Renal cortex interstitium (tissue), 11 donors: ENCODE measurements around the gene SPNS2. TPM values are rescaled to one million over a fixed set of nuclear protein-coding genes. Genes with fewer than 3 reads are reported as not detected.

Experiments used
- DNase-seq, 11 donors: peaks; one replicate each; pipeline ENCODE4 v3.0.0-alpha.2; 2013; ENCODE audit warnings: low read depth in 9 of 11, low spot score in 4 of 11; ENCODE audit errors: extremely low read depth in 1 of 11
- polyA plus RNA-seq, 3 donors: library from polyadenylated mRNA; unstranded; fragments of 120-200 nt; gene quantifications; one replicate each; pipeline ENCODE4 v1.2.1, GENCODE V29; 2013; ENCODE audit not compliant: insufficient read length in 3 of 3

The SPNS2 gene
- polyA plus RNA-seq, 3 donors: 22.3 to 45.7 (median 40.9) TPM

DNA sequence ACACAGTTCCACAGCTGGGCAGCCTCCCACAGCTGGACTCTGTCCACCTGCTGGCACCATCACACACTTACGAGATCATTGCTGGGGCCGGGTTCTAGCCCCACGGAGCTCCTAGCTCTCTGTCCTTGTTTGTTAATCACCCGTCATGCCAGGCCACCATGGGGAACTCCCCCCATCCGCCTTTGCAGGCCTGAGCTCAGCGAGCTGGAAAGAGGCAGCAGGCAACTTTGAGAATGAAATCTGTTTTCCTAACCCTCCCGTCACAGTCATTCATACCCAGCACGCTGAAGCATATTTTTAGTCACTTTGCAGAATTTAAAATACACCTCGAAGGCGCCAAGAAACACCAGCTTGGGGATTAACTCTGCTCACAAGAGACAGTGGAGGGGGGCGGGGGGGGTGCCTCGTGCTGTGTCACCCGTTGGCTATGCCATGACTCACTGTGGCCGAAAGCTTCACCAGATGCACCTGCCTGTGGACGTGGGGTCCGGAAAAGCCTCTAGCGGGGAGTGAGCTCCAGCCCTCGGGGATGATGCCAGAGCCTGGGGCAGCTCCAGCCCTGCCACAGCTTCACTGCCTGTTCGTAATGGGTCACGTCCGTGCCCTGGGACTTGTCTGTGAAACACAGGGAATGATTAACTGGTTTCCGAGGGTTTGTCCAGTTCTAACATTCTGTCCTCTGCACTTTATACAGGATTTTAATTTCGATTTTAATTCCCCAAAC, 1.4 kb upstream of the SPNS2 start:
- DNase-seq: no peak

- no peak for DNase-seq
Observed at GRCh38 chr17:4499431-4500190, 930 bp downstream of the SPNS2 start.

DNA sequence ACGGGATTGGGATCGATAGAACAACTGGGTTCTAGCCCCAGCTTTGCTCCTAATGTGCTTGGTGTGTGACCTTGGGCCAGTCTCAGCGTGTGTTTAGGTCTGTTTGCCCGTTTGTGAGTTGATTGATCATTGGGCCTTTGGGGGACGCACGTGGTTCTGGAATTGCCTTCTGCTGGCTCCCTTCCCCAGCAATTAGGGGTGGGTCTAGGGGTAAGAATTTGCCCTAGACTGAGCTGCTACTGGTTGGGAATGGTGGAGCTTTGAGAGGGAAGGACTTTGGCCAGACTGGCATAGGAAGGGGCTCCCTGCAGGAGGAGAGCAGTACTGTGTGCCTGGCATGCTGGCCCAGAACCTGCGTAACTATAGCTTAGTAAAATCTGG, 1.5 kb downstream of the SPNS2 start:
- DNase-seq: no peak

DNA sequence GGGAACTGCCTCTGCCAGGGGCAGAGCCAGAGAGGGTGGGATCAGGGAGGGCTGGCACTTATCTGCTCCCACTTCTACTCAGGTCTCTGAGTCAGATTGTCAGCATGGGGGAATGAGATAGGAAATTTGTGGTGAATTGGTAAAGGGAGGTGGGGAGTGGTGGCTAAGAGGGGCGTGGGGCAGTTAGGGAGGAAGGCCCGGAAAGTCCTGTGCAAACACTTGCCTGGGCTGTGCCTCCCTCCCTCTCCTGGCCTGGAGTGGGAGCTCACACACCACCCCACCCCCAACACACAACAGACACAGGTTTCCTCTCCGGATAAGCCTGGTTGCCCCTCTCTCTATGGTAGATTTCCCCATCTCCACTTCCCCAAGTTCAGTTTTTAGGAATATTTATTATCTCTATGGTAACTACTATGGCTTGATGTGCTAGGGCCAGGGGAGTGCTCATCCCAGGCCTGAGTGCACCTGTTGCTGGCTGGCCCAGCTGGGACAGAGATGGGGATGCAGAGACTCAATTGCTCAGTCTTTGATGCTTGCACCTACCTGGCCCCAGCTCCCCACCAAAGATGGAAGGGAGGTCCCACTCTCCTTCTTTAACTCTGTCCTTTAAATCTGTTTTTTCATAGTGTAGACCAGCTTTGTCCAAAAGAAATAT, 2.7 kb downstream of the SPNS2 start:
- no peak for DNase-seq

DNA sequence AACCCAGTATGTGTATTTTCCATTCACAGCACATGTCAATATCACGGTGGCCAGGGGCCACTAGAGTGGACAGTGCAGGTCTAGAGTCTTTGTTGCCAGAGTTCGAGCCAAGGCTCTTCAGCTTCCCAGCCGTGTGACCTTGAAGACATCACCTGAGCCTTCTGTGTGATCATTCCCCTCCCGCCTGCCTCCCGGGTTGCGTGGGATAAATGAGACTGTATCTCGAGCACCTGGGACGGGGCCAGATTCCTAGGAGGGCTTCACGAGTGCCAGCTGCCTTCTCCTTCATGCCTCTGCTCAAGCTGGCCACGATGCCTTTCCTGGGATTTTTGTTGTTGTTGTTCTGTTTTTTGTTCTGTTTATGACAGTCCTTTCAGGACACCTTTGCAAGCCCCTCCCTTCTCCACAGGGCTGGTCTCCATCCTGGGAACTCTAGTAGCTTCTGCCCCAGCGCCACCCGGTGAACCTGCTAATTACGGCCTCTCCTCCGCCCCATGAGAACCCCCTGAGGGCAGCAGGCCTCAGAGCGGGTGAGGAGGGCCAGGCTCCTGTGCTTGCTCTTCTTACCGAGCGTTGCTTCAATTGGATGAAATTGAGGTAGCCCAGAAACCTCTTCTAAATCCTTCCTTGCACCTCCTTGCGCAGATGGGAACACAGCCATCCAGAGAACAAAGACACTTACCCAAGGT, 3.9 kb downstream of the SPNS2 start:
- no peak for DNase-seq

DNA sequence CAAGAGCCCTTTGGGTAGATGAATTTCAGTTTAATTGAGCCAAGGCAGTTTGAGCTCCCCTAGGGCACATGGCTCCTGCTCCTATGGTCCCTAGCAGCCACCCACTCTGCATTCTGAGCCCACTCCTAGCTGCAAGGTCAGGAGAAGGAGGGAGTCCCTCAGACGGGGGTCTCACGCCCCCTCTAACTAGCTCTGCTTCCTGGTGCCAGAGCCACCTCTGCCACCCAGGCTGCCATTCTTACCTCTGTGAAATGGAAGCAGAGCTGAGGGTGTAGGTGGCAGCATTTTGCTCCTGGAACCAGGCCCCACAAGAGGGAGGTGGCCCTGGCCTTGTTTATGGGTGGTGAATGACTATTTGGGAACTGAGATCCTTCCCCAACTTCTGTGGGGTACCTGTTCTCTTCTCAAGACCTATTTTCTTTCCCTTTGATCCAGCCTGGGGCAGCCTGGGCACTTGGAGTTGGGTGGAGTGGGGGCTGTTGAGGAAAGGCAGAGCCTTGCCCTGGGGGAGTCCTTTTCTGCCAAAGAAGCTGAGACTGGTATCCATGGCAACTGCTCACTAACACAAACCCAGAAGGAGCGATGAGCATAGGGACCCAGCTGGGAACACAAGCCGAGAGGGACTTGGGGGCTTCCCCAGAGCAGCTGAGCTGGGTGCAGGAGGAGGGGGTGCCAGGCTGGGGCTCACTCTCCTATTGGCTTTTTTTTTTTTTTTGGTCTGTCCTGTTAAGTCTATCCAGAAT, 4.8 kb downstream of the SPNS2 start:
- no peak for DNase-seq

DNA sequence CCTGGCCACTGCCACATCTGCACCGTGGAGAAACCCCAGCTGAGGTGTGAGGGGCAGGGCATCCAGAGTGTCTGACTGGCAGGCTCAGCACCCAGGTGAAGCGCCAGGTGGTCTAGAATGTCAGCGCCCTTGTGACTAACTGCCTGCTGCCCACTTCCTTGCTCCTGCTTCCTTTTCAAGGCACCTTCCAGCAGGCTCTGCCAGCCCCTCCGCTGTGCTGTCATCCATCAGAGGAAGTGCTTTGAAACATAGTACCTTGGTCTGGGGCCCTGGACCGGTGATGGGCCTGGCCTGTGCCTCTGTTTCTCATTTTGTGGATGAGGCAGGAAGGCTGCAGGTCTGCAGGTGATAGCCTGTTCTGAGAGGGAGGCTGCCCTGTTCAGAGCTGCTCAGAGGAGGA, 5.5 kb downstream of the SPNS2 start:
- no peak for DNase-seq

- DNase-seq: no peak
Observed at GRCh38 chr17:4505187-4505586, 6.5 kb downstream of the SPNS2 start.

- DNase-seq: no peak
Observed at GRCh38 chr17:4506175-4506813, 7.6 kb downstream of the SPNS2 start.

DNA sequence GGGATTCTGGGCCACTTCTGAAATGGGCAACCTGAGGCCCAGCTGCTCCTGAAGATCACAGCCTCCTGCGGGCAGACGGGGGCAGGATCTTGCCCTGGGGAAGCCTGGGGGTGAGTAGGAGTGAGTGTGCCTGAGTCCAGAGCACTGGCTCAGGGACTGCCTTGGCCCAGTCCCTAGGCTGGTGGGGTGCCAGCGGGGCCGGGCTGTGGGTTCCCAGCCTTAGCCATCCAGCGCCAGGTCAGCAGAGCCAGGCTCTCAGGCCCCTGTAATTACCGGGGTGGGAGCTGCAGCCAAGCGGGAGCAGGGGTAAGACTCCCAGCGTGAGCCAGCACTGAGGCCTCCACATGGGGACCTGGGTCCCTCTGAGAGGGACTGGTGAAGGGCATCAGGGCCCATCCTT, 8.2 kb downstream of the SPNS2 start:
- DNase-seq: no peak

DNA sequence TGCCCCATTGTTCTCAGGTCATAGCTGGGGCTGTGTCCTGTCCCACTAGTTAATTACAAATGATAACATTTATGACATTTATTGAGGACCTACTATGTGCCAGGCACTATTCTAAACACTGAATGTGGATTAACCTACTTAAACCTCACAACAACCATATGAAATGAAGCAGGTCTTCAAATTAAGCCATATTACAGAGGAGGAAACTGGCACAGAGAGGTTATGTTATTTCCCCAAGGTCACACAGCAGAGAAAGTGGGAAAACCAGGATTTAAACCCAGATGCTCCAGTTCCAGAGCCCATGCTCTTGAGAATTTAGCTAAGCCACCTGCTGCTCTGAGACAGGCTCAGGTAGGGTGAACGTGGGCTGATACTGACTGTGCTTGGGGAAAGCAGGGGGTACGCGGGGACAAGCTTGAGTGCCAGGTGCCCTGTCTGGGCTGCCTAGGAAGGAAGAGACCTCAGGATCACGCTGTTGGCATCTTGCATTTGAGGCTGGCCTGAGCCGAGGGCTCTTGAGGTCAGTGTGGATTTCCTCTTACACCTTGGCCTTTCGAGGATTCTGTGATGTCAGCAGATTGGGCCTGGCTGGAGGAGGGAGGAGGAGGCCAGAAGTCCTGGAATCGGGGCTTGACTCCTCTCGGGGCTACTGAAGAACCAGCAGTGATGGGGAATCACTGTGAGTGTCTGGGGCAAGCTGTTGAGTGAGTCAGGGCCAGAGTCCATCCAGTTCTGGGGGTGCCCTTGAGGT, 8.9 kb downstream of the SPNS2 start:
- no peak for DNase-seq

- no peak for DNase-seq
Observed at GRCh38 chr17:4508207-4508606, 9.5 kb downstream of the SPNS2 start.

DNA sequence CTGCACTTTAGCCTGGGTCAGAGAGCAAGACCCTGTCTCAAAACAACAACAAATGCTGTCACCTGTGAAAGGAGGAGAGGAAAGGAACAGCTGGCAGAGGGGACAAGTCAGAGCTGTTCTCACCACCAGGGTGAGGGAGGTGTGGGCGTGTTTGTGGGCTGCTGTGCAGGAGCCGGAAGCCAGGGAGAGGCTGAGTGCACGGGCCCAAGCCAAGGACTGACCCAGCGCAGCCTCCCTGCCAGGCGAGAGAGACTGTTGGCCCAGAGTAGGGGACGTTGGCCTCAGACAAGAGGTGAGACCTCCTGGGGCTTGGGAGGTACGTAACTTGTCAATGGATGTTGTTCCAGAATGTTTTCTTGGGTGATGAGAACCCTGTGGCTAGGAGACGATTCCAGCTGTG, 10.7 kb downstream of the SPNS2 start:
- no peak for DNase-seq

DNA sequence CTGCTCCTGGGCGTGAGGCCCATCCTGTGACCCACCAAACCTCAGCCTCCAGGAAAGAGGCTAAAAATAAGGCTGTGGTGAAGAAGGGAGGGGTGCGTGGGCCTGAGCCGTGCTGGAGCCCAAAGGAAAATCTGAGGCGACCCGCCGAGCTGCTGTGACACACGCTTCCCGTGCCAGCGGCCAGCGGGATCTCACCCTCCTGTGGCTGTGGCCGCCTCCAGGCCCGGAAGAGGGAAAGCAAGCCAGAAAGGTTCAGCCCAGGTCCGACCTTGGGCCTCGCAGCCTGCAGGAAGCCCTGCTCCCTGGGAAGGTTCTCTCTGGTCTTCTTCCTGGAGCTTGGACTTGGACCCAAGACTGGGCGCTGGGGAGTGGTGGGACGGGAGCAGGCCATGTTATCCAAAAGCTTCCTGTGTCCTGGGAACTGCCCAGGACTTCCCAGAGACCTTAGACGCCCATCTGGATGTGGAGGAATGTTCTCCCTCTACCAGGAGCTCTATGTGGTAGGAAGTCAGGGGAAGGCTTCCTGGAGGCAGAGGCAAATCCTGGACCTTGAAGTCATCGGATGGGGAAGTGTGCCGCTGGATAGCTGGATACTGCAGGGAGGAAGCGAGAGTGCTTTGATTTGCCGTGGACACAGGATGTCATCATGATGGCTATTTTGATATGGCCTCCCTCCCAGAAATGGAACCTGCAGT, 11.4 kb downstream of the SPNS2 start:
- DNase-seq: no peak

DNA sequence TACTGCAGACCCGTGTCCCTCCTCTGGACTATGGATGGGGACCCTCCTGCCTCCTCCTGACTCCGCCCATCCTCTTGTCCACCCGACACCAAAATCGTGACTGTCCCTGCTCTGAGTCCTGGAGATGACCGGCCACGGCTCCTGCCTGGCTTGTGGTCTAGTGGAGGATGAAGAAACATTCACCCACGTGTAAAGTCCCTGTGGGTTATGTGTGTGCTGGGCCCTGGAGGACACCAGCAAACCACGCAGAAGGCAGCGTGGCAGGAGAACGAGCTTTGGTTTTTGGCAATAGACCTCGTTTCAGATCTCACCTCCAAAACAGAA, 11.9 kb downstream of the SPNS2 start:
- no peak for DNase-seq

GRCh38 chr17:4511199-4511932, 12.7 kb downstream of the SPNS2 start:
- no peak for DNase-seq
